H1 (cell line): ENCODE data around the gene STAT1.

Source experiments
- BRCA1 ChIP-seq: IDR thresholded peaks from 2 replicates; pipeline ENCODE4 v1.6.1; 2012; ENCODE audit warnings: low read depth, low read length, improper control_type of control experiment
- CTBP2 ChIP-seq: IDR thresholded peaks from 2 replicates; pipeline ENCODE4 v1.7.0; 2011; ENCODE audit warnings: borderline replicate concordance, mild to moderate bottlenecking, moderate library complexity, mixed read lengths, low read length; ENCODE audit not compliant: insufficient read depth, insufficient read length
- EP300 ChIP-seq, 2 experiments: IDR thresholded peaks; 1 replicate in 1 of 2; 2 replicates in 1 of 2; pipeline ENCODE4 v1.6.1; 2011 to 2012; ENCODE audit warnings: low read depth in 2 of 2, low read length in 2 of 2, mild to moderate bottlenecking in 2 of 2, borderline replicate concordance in 1 of 2, inconsistent platforms in 1 of 2, moderate library complexity in 1 of 2
- GABPA ChIP-seq: IDR thresholded peaks from 2 replicates; pipeline ENCODE4 v1.6.1; 2011; ENCODE audit warnings: mild to moderate bottlenecking, low read length, moderate library complexity, borderline replicate concordance; ENCODE audit not compliant: insufficient read depth
- GTF2F1 ChIP-seq: IDR thresholded peaks from 2 replicates; pipeline ENCODE4 v1.6.1; 2012; ENCODE audit warnings: low read depth, low read length, improper control_type of control experiment, borderline replicate concordance
- MAX ChIP-seq: IDR thresholded peaks from 2 replicates; pipeline ENCODE4 v1.6.1; 2012; ENCODE audit warnings: inconsistent platforms
- NRF1 ChIP-seq: IDR thresholded peaks from 2 replicates; pipeline ENCODE4 v1.6.1; 2011; ENCODE audit warnings: mild to moderate bottlenecking, low read depth, low read length, improper control_type of control experiment
- POLR2A ChIP-seq, 2 experiments: IDR thresholded peaks; 1 replicate in 1 of 2; 2 replicates in 1 of 2; pipeline ENCODE4 v1.6.1; 2011; ENCODE audit warnings: low read depth in 2 of 2, low read length in 2 of 2, mild to moderate bottlenecking in 2 of 2; ENCODE audit errors: control extremely low read depth in 1 of 2
- POLR2AphosphoS5 ChIP-seq: IDR thresholded peaks from 2 replicates; pipeline ENCODE4 v1.6.1; 2011; ENCODE audit warnings: low read depth, low read length
- RAD21 ChIP-seq, 2 experiments: IDR thresholded peaks in 1 of 2; conservative IDR thresholded peaks in 1 of 2; 2 replicates each; pipeline ENCODE4 v1.6.1; 2011; ENCODE audit warnings: low read depth in 2 of 2, low read length in 2 of 2, improper control_type of control experiment in 1 of 2, inconsistent platforms in 1 of 2, mild to moderate bottlenecking in 1 of 2, moderate library complexity in 1 of 2
- RFX5 ChIP-seq: IDR thresholded peaks from 2 replicates; pipeline ENCODE4 v1.6.1; 2011; ENCODE audit warnings: low read depth, low read length, improper control_type of control experiment, borderline replicate concordance
- SP1 ChIP-seq: IDR thresholded peaks from 2 replicates; pipeline ENCODE4 v1.6.1; 2011; ENCODE audit warnings: low read depth, low read length
- TBP ChIP-seq: IDR thresholded peaks from 2 replicates; pipeline ENCODE4 v1.6.1; 2011; ENCODE audit warnings: low read depth, low read length, improper control_type of control experiment
- TF ChIP-seq, protein P1 (sequence below), 3 experiments: IDR thresholded peaks; 1 replicate in 2 of 3; 2 replicates in 1 of 3; pipeline versions ENCODE4 v1.5.1 to v1.6.1; 2011; ENCODE audit warnings: low read length in 3 of 3, mild to moderate bottlenecking in 3 of 3, inconsistent platforms in 2 of 3, low read depth in 1 of 3, moderate library complexity in 1 of 3; ENCODE audit not compliant: insufficient read depth in 1 of 3; ENCODE audit errors: control extremely low read depth in 1 of 3

- no peak for TF ChIP-seq BRCA1
- no peak for TF ChIP-seq POLR2A (IDR thresholded peaks at IDR 0.05; ENCODE audit: control extremely low read depth in 1 of 2, low read depth in 2 of 2, low read length in 2 of 2)
- TF ChIP-seq EP300 (IDR thresholded peaks at IDR 0.05; ENCODE audit: borderline replicate concordance in 1 of 2, low read depth in 2 of 2, low read length in 2 of 2) = no peak
- no peak for TF ChIP-seq POLR2AphosphoS5
- no peak for TF ChIP-seq RFX5
- no peak for TF ChIP-seq RAD21 (IDR thresholded peaks at IDR 0.05 in 1 of 2, conservative IDR thresholded peaks at IDR 0.05 in 1 of 2; ENCODE audit: low read depth in 2 of 2, low read length in 2 of 2)
- no peak for TF ChIP-seq NRF1
- TF ChIP-seq, protein P1, sequence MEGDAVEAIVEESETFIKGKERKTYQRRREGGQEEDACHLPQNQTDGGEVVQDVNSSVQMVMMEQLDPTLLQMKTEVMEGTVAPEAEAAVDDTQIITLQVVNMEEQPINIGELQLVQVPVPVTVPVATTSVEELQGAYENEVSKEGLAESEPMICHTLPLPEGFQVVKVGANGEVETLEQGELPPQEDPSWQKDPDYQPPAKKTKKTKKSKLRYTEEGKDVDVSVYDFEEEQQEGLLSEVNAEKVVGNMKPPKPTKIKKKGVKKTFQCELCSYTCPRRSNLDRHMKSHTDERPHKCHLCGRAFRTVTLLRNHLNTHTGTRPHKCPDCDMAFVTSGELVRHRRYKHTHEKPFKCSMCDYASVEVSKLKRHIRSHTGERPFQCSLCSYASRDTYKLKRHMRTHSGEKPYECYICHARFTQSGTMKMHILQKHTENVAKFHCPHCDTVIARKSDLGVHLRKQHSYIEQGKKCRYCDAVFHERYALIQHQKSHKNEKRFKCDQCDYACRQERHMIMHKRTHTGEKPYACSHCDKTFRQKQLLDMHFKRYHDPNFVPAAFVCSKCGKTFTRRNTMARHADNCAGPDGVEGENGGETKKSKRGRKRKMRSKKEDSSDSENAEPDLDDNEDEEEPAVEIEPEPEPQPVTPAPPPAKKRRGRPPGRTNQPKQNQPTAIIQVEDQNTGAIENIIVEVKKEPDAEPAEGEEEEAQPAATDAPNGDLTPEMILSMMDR (IDR thresholded peaks at IDR 0.05; ENCODE audit: control extremely low read depth in 1 of 3, insufficient read depth in 1 of 3, low read depth in 1 of 3, low read length in 3 of 3) = no peak
- TF ChIP-seq GTF2F1 = no peak
- TF ChIP-seq TBP = no peak
- TF ChIP-seq SP1 = no peak
- no peak for TF ChIP-seq MAX
- no peak for TF ChIP-seq GABPA
- no peak for TF ChIP-seq CTBP2
Measured at GRCh38 chr2:191001032-191001431, 12.9 kb downstream of the STAT1 start.
